ENCODE results near the gene ST3GAL4. TPM values are rescaled to one million over a fixed set of nuclear protein-coding genes. Genes with fewer than 3 reads are reported as not detected.

ST3GAL4 gene
- total and polyA plus RNA-seq, 10 of the 15 experiments (the other 5 are each of a cell fraction or from before 2014, with no cell fraction given) = 3.8 to 8.1 (median 6.5) TPM; not detected in 2

DNA sequence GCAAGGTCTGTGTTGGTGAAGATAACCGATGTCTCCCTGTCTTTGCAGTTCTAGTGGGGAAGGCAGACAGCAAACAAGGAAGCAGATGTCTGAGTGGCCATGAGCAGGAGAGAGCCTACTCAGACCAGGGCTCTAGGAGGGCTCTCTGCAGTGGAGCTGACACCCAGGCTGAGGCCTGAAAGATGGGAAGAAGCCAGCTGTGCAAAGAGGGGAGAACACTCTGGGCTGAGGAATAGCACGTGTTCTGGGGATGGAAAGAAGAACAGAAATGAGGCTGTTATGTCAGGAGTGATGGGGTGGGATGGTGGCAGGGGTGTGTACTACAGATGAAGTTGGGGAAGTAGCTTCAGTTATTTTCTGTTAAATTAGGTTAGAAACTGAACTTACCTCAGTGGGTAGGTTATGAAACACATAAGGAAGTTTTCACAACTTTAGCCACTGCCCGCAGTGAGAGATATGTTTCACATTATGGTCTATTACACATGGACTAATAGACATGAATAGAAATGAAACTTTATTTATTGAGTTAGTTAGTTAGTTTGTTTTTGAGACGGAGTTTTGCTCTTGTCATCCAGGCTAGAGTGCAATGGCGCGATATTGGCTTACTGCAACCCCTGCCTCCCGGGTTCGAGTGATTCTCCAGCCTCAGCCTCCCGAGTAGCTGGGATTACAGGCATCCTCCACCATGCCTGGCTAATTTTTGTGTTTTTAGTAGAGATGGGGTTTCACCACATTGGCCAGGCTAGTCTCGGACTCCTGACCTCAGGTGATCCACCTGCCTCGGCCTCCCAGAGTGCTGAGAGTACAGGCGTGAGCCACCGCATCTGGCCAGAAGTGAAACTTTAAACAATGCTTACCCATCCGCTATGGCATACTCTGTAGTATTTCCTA lies 43.8 kb upstream of the ST3GAL4 start (continued):
- TF ChIP-seq, protein P1, sequence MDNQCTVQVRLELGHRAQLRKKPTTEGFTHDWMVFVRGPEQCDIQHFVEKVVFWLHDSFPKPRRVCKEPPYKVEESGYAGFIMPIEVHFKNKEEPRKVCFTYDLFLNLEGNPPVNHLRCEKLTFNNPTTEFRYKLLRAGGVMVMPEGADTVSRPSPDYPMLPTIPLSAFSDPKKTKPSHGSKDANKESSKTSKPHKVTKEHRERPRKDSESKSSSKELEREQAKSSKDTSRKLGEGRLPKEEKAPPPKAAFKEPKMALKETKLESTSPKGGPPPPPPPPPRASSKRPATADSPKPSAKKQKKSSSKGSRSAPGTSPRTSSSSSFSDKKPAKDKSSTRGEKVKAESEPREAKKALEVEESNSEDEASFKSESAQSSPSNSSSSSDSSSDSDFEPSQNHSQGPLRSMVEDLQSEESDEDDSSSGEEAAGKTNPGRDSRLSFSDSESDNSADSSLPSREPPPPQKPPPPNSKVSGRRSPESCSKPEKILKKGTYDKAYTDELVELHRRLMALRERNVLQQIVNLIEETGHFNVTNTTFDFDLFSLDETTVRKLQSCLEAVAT (IDR thresholded peaks at IDR 0.05) = 0 out of 2 replicates have a peak, but pooled peaks have one; percentile 34
- TF ChIP-seq JUNB (IDR thresholded peaks at IDR 0.05) = 0 out of 2 replicates have a peak, but pooled peaks have one; percentile 14
- peak; percentile 32; the same call in 1 of the 2 replicates for TF ChIP-seq ATF7 (IDR thresholded peaks at IDR 0.05; ENCODE audit: low read depth)
- TF ChIP-seq, protein P2, sequence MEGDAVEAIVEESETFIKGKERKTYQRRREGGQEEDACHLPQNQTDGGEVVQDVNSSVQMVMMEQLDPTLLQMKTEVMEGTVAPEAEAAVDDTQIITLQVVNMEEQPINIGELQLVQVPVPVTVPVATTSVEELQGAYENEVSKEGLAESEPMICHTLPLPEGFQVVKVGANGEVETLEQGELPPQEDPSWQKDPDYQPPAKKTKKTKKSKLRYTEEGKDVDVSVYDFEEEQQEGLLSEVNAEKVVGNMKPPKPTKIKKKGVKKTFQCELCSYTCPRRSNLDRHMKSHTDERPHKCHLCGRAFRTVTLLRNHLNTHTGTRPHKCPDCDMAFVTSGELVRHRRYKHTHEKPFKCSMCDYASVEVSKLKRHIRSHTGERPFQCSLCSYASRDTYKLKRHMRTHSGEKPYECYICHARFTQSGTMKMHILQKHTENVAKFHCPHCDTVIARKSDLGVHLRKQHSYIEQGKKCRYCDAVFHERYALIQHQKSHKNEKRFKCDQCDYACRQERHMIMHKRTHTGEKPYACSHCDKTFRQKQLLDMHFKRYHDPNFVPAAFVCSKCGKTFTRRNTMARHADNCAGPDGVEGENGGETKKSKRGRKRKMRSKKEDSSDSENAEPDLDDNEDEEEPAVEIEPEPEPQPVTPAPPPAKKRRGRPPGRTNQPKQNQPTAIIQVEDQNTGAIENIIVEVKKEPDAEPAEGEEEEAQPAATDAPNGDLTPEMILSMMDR (IDR thresholded peaks at IDR 0.05 in 2 of 3, conservative IDR thresholded peaks at IDR 0.05 in 1 of 3; ENCODE audit: control insufficient read depth in 2 of 3, extremely low read depth in 1 of 3, insufficient read depth in 1 of 3, low read depth in 3 of 3, low read length in 3 of 3) = peak in 2 of 3 experiments; percentile 22 to 25; a peak in 2 of 6 replicates
- TF ChIP-seq, protein P3, sequence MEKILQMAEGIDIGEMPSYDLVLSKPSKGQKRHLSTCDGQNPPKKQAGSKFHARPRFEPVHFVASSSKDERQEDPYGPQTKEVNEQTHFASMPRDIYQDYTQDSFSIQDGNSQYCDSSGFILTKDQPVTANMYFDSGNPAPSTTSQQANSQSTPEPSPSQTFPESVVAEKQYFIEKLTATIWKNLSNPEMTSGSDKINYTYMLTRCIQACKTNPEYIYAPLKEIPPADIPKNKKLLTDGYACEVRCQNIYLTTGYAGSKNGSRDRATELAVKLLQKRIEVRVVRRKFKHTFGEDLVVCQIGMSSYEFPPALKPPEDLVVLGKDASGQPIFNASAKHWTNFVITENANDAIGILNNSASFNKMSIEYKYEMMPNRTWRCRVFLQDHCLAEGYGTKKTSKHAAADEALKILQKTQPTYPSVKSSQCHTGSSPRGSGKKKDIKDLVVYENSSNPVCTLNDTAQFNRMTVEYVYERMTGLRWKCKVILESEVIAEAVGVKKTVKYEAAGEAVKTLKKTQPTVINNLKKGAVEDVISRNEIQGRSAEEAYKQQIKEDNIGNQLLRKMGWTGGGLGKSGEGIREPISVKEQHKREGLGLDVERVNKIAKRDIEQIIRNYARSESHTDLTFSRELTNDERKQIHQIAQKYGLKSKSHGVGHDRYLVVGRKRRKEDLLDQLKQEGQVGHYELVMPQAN (conservative IDR thresholded peaks at IDR 0.05) = no peak
- TF ChIP-seq, protein P4, sequence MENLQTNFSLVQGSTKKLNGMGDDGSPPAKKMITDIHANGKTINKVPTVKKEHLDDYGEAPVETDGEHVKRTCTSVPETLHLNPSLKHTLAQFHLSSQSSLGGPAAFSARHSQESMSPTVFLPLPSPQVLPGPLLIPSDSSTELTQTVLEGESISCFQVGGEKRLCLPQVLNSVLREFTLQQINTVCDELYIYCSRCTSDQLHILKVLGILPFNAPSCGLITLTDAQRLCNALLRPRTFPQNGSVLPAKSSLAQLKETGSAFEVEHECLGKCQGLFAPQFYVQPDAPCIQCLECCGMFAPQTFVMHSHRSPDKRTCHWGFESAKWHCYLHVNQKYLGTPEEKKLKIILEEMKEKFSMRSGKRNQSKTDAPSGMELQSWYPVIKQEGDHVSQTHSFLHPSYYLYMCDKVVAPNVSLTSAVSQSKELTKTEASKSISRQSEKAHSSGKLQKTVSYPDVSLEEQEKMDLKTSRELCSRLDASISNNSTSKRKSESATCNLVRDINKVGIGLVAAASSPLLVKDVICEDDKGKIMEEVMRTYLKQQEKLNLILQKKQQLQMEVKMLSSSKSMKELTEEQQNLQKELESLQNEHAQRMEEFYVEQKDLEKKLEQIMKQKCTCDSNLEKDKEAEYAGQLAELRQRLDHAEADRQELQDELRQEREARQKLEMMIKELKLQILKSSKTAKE (IDR thresholded peaks at IDR 0.05; ENCODE audit: low read depth, poor library complexity, severe bottlenecking) = peak; percentile 59
- TF ChIP-seq GABPA (IDR thresholded peaks at IDR 0.05; ENCODE audit: low read depth) = no peak
- TF ChIP-seq SPI1 (IDR thresholded peaks at IDR 0.05; ENCODE audit: borderline replicate concordance, insufficient read depth, low read depth, low read length) = no peak
- TF ChIP-seq SRF (IDR thresholded peaks at IDR 0.05; ENCODE audit: low read depth in 2 of 2, low read length in 2 of 2) = no peak
- TF ChIP-seq JUND (IDR thresholded peaks at IDR 0.05; ENCODE audit: low read depth, low read length) = no peak
- TF ChIP-seq, protein P5, sequence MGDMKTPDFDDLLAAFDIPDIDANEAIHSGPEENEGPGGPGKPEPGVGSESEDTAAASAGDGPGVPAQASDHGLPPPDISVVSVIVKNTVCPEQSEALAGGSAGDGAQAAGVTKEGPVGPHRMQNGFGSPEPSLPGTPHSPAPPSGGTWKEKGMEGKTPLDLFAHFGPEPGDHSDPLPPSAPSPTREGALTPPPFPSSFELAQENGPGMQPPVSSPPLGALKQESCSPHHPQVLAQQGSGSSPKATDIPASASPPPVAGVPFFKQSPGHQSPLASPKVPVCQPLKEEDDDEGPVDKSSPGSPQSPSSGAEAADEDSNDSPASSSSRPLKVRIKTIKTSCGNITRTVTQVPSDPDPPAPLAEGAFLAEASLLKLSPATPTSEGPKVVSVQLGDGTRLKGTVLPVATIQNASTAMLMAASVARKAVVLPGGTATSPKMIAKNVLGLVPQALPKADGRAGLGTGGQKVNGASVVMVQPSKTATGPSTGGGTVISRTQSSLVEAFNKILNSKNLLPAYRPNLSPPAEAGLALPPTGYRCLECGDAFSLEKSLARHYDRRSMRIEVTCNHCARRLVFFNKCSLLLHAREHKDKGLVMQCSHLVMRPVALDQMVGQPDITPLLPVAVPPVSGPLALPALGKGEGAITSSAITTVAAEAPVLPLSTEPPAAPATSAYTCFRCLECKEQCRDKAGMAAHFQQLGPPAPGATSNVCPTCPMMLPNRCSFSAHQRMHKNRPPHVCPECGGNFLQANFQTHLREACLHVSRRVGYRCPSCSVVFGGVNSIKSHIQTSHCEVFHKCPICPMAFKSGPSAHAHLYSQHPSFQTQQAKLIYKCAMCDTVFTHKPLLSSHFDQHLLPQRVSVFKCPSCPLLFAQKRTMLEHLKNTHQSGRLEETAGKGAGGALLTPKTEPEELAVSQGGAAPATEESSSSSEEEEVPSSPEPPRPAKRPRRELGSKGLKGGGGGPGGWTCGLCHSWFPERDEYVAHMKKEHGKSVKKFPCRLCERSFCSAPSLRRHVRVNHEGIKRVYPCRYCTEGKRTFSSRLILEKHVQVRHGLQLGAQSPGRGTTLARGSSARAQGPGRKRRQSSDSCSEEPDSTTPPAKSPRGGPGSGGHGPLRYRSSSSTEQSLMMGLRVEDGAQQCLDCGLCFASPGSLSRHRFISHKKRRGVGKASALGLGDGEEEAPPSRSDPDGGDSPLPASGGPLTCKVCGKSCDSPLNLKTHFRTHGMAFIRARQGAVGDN (IDR thresholded peaks at IDR 0.05) = no peak
- no peak for TF ChIP-seq CEBPB (IDR thresholded peaks at IDR 0.05; ENCODE audit: borderline replicate concordance in 1 of 2, low read depth in 2 of 2, low read length in 2 of 2)

Data from GM12878 (cell line).